Activated CD4-positive, CD25-positive, alpha-beta regulatory T cell treated with anti-CD3 and anti-CD28 coated beads, Interleukin-2, amount 50 U/mL, for 16 hours (primary cell): Measurements from ENCODE around the gene KCNQ1OT1.
"Not testable (repeated sequence)": the region's sequence is repeated elsewhere in the genome, so short reads cannot be mapped to it uniquely, and the experiment has no call there.

Source experiments
- DNase-seq: peaks from one replicate; pipeline ENCODE4 v3.0.0-alpha.2; 2020; ENCODE audit warnings: low read depth, low spot score

KCNQ1OT1 gene

DNA sequence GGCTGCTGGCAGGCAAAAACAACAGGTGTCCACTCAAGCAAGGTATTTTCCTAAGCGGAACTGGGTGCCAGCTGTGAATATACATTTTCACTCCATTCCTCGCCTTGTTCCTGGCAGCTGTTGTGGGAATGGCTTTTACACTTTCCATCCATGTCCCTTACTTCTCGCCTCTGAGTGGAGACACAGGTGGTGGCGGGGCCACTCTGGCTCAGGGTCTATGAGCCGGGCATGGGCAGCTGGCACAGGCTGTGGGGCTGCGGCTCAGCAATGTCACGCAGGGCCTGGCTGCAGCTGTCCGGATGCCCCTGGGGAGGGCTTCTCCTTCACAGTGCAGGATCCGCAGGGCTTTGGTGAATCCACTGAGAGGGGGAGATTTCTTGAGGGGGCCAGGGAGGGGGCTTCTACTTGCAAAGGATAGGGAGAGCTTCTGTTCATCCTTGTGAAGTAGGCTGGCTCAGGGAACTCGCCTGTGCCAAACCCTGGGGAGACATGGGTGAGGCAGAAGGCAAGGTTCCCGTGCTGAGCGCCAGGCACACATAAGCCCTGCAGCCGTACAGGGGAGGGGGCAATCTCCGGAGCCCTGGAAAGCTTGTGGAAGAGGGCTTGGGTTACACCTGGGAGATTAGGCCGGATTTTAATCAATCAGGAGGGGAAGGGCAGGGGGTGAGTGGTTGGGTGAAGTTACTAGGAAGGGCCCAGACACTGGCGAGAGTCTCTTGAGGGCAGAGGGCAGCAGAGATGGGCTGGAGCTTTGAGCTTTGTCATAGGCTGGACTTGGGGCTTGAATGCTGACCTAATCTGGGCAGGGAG lies 45.7 kb downstream of the KCNQ1OT1 start:
- DNase-seq = no peak

DNA sequence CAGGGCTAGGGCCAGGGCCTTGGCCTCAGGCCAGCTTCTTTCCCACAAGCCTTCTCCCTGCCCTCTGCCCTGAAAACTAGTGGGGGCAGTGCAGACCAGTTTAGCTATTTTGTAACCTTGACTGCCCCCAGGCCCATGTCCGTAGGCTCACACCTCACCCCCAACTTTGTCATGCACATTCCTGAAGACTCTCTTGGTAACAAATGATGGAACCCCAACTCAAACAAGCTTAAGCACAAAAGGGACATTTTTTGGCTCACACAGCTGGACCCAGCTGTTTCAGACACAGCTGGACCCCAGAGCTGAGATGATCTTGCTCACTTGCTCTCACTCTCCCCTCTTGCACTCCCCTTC lies 46.6 kb downstream of the KCNQ1OT1 start:
- DNase-seq = no peak

DNA sequence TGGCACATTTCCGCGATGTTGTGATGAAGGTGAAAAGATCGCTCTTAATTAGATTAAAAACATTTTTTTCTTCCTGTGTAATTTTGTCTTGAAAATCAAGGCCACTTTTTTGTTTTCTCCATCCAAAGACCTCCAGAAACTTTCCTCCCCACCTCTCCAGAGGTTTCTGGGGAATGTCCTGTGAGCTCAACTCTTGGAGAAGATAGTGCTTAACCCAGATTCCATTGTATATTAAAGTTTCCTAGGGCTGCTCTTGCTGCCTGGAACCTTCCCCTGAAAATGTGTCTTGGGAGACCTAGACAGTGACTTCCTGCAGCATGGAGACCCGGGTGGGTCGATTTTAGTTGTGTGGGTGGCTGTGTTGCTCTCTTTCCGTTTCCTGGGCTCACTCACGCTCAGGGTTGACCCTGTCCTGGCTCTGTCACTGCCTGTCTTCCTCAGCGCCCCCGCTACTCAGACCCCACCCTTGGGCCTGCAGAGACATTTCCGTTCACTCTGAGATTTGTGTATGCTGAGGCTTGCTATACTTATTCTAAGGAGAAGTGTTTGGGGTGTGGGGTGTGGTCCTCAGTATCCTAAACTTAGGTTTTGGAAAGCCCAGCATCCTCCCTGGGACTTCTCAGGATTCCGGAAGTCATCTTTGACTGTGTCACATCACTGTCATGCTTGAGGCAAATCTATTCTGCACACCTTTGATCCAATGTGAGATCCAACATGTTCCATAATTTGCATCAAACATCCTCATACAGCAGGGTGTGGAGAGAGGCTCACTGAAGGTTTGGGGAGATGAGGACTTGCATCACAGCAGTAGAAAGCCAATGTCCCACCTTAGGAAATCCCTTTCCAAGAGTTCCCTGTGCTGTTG lies 47.2 kb downstream of the KCNQ1OT1 start:
- DNase-seq = no peak

DNA sequence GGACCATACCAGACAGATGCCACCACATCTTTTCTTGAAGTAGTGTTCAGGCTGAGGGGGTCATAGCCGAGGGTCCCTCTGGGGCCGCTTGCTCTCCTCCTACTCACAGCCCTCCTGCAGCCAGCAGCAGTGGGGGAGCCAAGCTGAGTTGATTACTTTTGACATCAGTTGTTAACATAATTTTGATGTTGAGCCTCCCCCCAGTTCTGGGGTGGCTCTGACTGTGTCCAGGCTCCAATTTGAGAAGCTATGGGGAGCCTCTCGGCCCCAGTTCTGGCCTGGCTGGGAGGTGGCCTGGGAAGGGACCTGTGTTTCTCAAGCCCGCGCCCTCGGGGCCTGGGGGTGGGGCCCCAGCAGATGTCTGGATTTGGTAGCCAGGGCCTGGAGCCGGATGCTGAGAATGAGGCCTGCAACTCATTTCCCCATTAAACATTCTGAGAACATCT lies 47.9 kb downstream of the KCNQ1OT1 start:
- no peak for DNase-seq

GRCh38 chr11:2651054-2651617 lies 48.7 kb downstream of the KCNQ1OT1 start:
- no peak for DNase-seq

DNA sequence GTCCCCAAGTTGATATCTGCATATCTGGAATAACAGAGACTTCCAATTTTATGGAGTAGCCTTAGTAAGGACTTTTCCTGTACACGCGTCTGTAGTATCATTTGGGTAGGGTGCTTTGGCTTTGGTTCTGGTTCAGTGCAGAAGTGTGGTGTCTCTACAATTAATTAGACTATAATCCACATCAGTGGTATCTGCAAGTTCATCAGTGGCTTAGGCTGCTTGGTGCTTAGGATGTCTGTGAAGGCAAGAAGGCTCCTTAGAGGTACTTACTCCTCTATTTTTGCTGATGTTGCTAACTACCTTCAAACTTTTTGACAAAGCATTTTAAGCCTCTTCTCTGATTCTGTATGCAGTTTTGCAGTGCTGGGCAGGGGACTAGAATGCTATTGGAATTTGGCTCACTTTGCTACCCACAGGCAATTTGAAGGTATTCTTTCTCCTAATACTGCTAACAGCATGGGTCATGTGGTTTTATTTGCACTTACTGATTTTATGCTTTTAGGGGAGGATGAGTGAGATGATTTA lies 49.4 kb downstream of the KCNQ1OT1 start:
- no peak for DNase-seq

GRCh38 chr11:2649848-2650247 lies 49.9 kb downstream of the KCNQ1OT1 start:
- no peak for DNase-seq

DNA sequence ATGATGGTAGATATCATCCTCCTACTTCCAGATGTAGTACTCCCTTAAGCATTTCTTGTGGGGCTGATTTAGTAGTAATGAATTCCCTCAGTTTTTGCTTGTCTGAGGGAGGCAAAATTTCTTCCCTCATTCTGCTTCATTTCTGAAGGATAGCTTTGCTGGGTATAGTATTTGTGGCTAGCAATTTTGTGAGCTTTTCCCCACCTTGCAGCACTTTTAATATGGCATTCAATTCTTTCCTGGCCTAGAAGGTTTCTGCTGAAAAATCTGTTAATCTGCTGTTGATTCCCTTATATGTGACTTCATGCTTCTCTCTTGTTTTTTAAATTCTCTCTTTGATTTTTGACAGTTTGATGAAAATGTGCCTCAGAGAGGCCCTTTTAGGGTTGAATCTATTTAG lies 50.4 kb downstream of the KCNQ1OT1 start:
- no peak for DNase-seq

- DNase-seq = no peak
These were observed 51.8 kb downstream of the KCNQ1OT1 start for GRCh38 chr11:2647953-2648352.

GRCh38 chr11:2647167-2647566 lies 52.6 kb downstream of the KCNQ1OT1 start:
- no peak for DNase-seq

- DNase-seq = no peak
These were observed 54.0 kb downstream of the KCNQ1OT1 start for GRCh38 chr11:2645779-2646118.

DNA sequence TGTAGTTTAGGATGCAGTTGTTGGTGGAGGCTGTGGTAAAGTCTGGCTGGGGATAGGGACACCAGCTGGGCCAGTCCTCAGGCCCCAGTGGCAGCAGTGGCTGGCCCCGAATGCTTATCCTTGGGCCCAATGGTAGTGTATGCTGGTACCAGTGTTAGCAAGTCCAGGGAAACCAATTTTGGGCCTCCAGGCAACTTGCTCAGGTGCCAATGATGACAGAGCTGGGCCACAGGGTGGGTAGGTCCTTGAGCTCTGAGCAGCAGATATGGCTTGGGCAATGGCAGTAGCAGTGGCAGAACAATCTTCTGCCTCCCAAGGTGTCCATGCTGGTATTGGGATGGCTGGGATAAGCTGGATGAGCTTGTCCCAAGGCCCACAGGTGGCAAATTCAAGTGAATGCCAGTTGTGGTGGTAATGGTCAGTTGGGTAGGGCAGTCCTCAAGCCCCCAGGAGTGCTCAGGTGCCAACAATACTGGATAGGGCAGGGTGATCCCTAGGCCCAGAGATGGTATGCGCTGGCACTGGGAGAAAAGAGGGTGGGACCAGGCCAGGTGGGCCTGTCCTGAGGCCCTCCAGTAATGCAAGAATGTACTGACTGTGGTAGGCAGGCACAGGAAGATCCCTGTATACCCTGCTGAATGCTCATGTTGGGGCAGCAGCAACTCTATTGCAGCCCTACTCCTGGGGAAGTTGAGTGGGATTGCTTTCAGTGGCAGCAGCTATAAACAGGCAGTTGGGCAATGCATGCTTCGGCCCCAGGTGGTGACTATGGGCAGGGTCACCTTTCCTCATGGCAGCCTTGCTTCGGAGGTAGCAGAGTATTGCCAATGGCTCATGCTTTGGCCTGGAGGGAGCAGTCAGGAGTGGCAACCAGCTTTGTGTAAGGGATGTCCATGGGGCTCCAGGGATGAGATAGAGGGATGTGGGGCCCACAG lies 54.7 kb downstream of the KCNQ1OT1 start:
- DNase-seq = no peak

- no peak for DNase-seq
These were observed 56.0 kb downstream of the KCNQ1OT1 start for GRCh38 chr11:2643746-2644145.

- DNase-seq = no peak
These were observed 58.2 kb downstream of the KCNQ1OT1 start for GRCh38 chr11:2641623-2642022.

DNA sequence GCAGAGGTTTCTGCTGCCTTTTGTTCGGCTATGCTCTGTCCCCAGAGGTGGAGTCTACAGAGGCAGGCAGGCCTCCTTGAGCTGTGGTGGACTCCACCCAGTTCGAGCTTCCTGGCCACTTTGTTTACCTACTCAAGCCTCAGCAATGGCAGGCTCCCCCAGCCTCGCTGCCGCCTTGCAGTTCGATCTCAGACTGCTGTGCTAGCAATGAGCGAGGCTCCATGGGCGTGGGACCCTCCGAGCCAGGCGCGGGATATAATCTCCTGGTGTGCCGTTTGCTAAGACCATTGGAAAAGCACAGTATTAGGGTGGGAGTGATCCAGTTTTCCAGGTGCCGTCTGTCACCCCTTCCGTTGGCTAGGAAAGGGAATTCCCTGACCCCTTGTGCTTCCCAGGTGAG lies 60.0 kb downstream of the KCNQ1OT1 start:
- DNase-seq = not testable (repeated sequence)

GRCh38 chr11:2631161-2631560 lies 68.6 kb downstream of the KCNQ1OT1 start:
- DNase-seq = no peak

DNA sequence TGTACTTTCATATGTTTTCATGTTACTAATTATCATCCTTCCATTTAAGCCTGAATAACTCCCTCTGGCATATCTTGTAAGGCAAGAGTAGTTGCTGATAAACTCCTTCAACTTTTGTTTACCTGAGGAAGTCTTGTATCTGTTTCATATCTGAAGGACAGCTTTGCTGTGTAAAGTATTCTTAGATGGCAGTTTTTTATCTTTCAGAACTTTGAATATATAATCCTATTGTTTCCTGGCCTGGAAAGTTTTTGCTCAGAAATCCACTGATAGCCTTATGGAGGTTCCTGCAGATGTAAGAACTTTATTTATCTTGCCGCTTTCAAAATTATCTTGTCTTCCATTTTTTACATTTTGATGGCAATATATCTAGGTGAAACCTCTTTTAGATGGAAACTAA lies 69.1 kb downstream of the KCNQ1OT1 start:
- DNase-seq = no peak

DNA sequence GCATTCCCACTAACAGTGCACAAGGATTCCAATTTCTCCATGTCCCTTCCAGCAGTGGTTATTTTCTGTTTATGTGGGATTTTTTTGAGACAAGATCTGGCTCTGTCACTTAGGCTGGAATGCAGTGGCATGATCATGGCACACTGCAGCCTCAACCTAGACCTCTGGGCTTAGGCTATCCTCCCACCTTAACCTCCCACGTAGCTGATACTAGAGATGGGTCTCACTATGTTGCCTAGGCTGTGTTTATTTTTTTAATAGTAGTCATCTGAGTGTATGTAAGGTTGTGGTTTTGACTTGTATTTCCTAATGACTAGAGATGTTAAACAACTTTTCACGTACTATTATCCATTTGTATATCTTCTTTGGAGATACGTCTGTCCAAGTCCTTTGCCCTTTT lies 74.6 kb downstream of the KCNQ1OT1 start:
- DNase-seq = no peak

- no peak for DNase-seq
These were observed 77.9 kb downstream of the KCNQ1OT1 start for GRCh38 chr11:2621894-2622293.

GRCh38 chr11:2612884-2613571 lies 86.8 kb downstream of the KCNQ1OT1 start:
- DNase-seq = no peak

- DNase-seq = no peak
These were observed 90.4 kb downstream of the KCNQ1OT1 start for GRCh38 chr11:2609345-2609744.
